Measurements from ENCODE around the gene ETNK1. TPM values are rescaled to one million over a fixed set of nuclear protein-coding genes. Genes with fewer than 3 reads are reported as not detected.
"Not testable (repeated sequence)": the region's sequence is repeated elsewhere in the genome, so short reads cannot be mapped to it uniquely, and the experiment has no call there.

ETNK1 gene
- total and polyA plus RNA-seq, 2 donors: 49.2 to 63.8 TPM

GRCh38 chr12:22687361-22688076, 62.5 kb downstream of the ETNK1 start:
- no peaks in the 10 kb centered on the region for H3K4me1 ChIP-seq (ENCODE audit: control insufficient read depth in 2 of 2, insufficient read depth in 2 of 2, low read length in 2 of 2)
- 63% methylated on average over 5 of the region's 5 CpGs for WGBS

GRCh38 chr12:22689876-22690275, 64.9 kb downstream of the ETNK1 start:
- Histone ChIP-seq H3K27me3 (ENCODE audit: control insufficient read depth in 2 of 2, insufficient read depth in 1 of 2, low read length in 1 of 2) (no peaks in the 10 kb centered on the region), H3K9me3 (ENCODE audit: control insufficient read depth in 2 of 2, insufficient read depth in 1 of 2, low read length in 1 of 2) (peaks cover 0 to 6% of the 10 kb centered on the region in 2 donors), H3K4me3 (ENCODE audit: low read length in 2 of 2) (no peak overlapping the region), H3K27ac (ENCODE audit: low read depth in 1 of 2, low read length in 1 of 2) (no peak overlapping the region), H3K36me3 (ENCODE audit: control insufficient read depth in 2 of 2, insufficient read depth in 2 of 2, low read length in 1 of 2) (peaks cover 0 to 6% of the 10 kb centered on the region in 2 donors), H3K4me1 (ENCODE audit: control insufficient read depth in 2 of 2, insufficient read depth in 2 of 2, low read length in 2 of 2) (no peaks in the 10 kb centered on the region)
- no peak for DNase-seq (ENCODE audit: low read depth in 6 of 9, low spot score in 9 of 9)
- 98% methylated on average over 2 of the region's 2 CpGs for WGBS

More at GRCh38 chr12:22687361-22688076, 62.5 kb downstream of the ETNK1 start:
- Histone ChIP-seq H3K27me3 (ENCODE audit: control insufficient read depth in 2 of 2, insufficient read depth in 1 of 2, low read length in 1 of 2) (no peaks in the 10 kb centered on the region), H3K36me3 (ENCODE audit: control insufficient read depth in 2 of 2, insufficient read depth in 2 of 2, low read length in 1 of 2) (peaks cover 0 to 6% of the 10 kb centered on the region in 2 donors), H3K9me3 (ENCODE audit: control insufficient read depth in 2 of 2, insufficient read depth in 1 of 2, low read length in 1 of 2) (no peaks in the 10 kb centered on the region), H3K4me3 (ENCODE audit: low read length in 2 of 2) (no peak overlapping the region), H3K27ac (ENCODE audit: low read depth in 1 of 2, low read length in 1 of 2) (no peak overlapping the region)
- DNase-seq (ENCODE audit: low read depth in 6 of 9, low spot score in 9 of 9): peak in 1 of 9 donors; percentile 20

GRCh38 chr12:22691319-22691718, 66.3 kb downstream of the ETNK1 start:
- Histone ChIP-seq H3K36me3 (ENCODE audit: control insufficient read depth in 2 of 2, insufficient read depth in 2 of 2, low read length in 1 of 2) (peaks cover 0 to 6% of the 10 kb centered on the region in 2 donors), H3K4me1 (ENCODE audit: control insufficient read depth in 2 of 2, insufficient read depth in 2 of 2, low read length in 2 of 2) (no peaks in the 10 kb centered on the region), H3K9me3 (ENCODE audit: control insufficient read depth in 2 of 2, insufficient read depth in 1 of 2, low read length in 1 of 2) (peaks cover 0 to 9% of the 10 kb centered on the region in 2 donors), H3K27me3 (ENCODE audit: control insufficient read depth in 2 of 2, insufficient read depth in 1 of 2, low read length in 1 of 2) (no peaks in the 10 kb centered on the region), H3K4me3 (ENCODE audit: low read length in 2 of 2) (no peak overlapping the region), H3K27ac (ENCODE audit: low read depth in 1 of 2, low read length in 1 of 2) (no peak overlapping the region)
- WGBS: 96% methylated on average over 2 of the region's 2 CpGs
- DNase-seq (ENCODE audit: low read depth in 6 of 9, low spot score in 9 of 9): no peak

- H3K4me1 ChIP-seq (ENCODE audit: control insufficient read depth in 2 of 2, insufficient read depth in 2 of 2, low read length in 2 of 2); H3K36me3 ChIP-seq (ENCODE audit: control insufficient read depth in 2 of 2, insufficient read depth in 2 of 2, low read length in 1 of 2); DNase-seq (ENCODE audit: low read depth in 6 of 9, low spot score in 9 of 9); H3K27ac ChIP-seq (ENCODE audit: low read depth in 1 of 2, low read length in 1 of 2); H3K4me3 ChIP-seq (ENCODE audit: low read length in 2 of 2); H3K9me3 ChIP-seq (ENCODE audit: control insufficient read depth in 2 of 2, insufficient read depth in 1 of 2, low read length in 1 of 2); H3K27me3 ChIP-seq (ENCODE audit: control insufficient read depth in 2 of 2, insufficient read depth in 1 of 2, low read length in 1 of 2): not testable (repeated sequence)
- 94% methylated on average over 1 of the region's 1 CpG for WGBS
These were observed 67.5 kb downstream of the ETNK1 start for GRCh38 chr12:22692467-22692866.

GRCh38 chr12:22692964-22693555, 68.1 kb downstream of the ETNK1 start:
- 97% methylated on average over 38 of the region's 38 CpGs for WGBS
- Histone ChIP-seq H3K27ac (ENCODE audit: low read depth in 1 of 2, low read length in 1 of 2) (no peak overlapping the region), H3K4me3 (ENCODE audit: low read length in 2 of 2) (no peak overlapping the region), H3K27me3 (ENCODE audit: control insufficient read depth in 2 of 2, insufficient read depth in 1 of 2, low read length in 1 of 2) (no peaks in the 10 kb centered on the region), H3K36me3 (ENCODE audit: control insufficient read depth in 2 of 2, insufficient read depth in 2 of 2, low read length in 1 of 2) (no peaks in the 10 kb centered on the region), H3K4me1 (ENCODE audit: control insufficient read depth in 2 of 2, insufficient read depth in 2 of 2, low read length in 2 of 2) (no peaks in the 10 kb centered on the region), H3K9me3 (ENCODE audit: control insufficient read depth in 2 of 2, insufficient read depth in 1 of 2, low read length in 1 of 2) (peaks cover 0 to 9% of the 10 kb centered on the region in 2 donors)
- no peak for DNase-seq (ENCODE audit: low read depth in 6 of 9, low spot score in 9 of 9)

GRCh38 chr12:22698576-22698975, 73.6 kb downstream of the ETNK1 start:
- no peaks in the 10 kb centered on the region for H3K27me3 ChIP-seq (ENCODE audit: control insufficient read depth in 2 of 2, insufficient read depth in 1 of 2, low read length in 1 of 2)
- no peak overlapping the region for H3K27ac ChIP-seq (ENCODE audit: low read depth in 1 of 2, low read length in 1 of 2)
- no peak overlapping the region for H3K4me3 ChIP-seq (ENCODE audit: low read length in 2 of 2)
- no peaks in the 10 kb centered on the region for H3K4me1 ChIP-seq (ENCODE audit: control insufficient read depth in 2 of 2, insufficient read depth in 2 of 2, low read length in 2 of 2)
- no peaks in the 10 kb centered on the region for H3K36me3 ChIP-seq (ENCODE audit: control insufficient read depth in 2 of 2, insufficient read depth in 2 of 2, low read length in 1 of 2)
- no peak for DNase-seq (ENCODE audit: low read depth in 6 of 9, low spot score in 9 of 9)
- 97% methylated on average over 3 of the region's 3 CpGs for WGBS
- H3K9me3 ChIP-seq (ENCODE audit: control insufficient read depth in 2 of 2, insufficient read depth in 1 of 2, low read length in 1 of 2): peaks cover 0 to 3% of the 10 kb centered on the region in 2 donors

DNA sequence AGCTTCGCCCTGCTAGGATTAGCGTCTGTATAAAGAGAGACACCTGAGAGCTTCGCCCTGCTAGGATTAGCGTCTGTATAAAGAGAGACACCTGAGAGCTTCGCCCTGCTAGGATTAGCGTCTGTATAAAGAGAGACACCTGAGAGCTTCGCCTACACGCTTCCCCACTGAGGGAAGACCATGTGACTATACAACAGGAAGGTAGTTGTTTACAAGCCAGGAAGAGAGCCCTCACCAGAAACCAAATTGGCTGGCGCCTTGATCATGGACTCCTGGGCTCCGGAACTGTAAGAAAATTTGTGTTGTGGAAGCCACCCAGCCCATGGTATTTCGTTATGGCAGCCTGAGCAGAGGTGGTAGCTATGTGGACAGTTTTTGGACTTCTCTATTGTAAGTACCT, 74.7 kb downstream of the ETNK1 start:
- H3K4me1 ChIP-seq (ENCODE audit: control insufficient read depth in 2 of 2, insufficient read depth in 2 of 2, low read length in 2 of 2); H3K36me3 ChIP-seq (ENCODE audit: control insufficient read depth in 2 of 2, insufficient read depth in 2 of 2, low read length in 1 of 2); H3K9me3 ChIP-seq (ENCODE audit: control insufficient read depth in 2 of 2, insufficient read depth in 1 of 2, low read length in 1 of 2); H3K27me3 ChIP-seq (ENCODE audit: control insufficient read depth in 2 of 2, insufficient read depth in 1 of 2, low read length in 1 of 2); DNase-seq (ENCODE audit: low read depth in 6 of 9, low spot score in 9 of 9): not testable (repeated sequence)
- 89% methylated on average over 9 of the region's 11 CpGs for WGBS
- H3K4me3 ChIP-seq (ENCODE audit: low read length in 2 of 2): peak overlapping the region in 1 of 2 donors; percentile 32
- peak overlapping the region in 1 of 2 donors; percentile 59 for H3K27ac ChIP-seq (ENCODE audit: low read depth in 1 of 2, low read length in 1 of 2)

- peak overlapping the region in 1 of 2 donors; percentile 59 for H3K27ac ChIP-seq (ENCODE audit: low read depth in 1 of 2, low read length in 1 of 2)
- H3K4me1 ChIP-seq (ENCODE audit: control insufficient read depth in 2 of 2, insufficient read depth in 2 of 2, low read length in 2 of 2): no peaks in the 10 kb centered on the region
- no peaks in the 10 kb centered on the region for H3K27me3 ChIP-seq (ENCODE audit: control insufficient read depth in 2 of 2, insufficient read depth in 1 of 2, low read length in 1 of 2)
- no peaks in the 10 kb centered on the region for H3K36me3 ChIP-seq (ENCODE audit: control insufficient read depth in 2 of 2, insufficient read depth in 2 of 2, low read length in 1 of 2)
- peak overlapping the region in 1 of 2 donors; percentile 32 for H3K4me3 ChIP-seq (ENCODE audit: low read length in 2 of 2)
- WGBS: 92% methylated on average over 1 of the region's 1 CpG
- DNase-seq (ENCODE audit: low read depth in 6 of 9, low spot score in 9 of 9): no peak
- peaks cover 0 to 3% of the 10 kb centered on the region in 2 donors for H3K9me3 ChIP-seq (ENCODE audit: control insufficient read depth in 2 of 2, insufficient read depth in 1 of 2, low read length in 1 of 2)
These were observed 75.1 kb downstream of the ETNK1 start for GRCh38 chr12:22700106-22700505.

DNA sequence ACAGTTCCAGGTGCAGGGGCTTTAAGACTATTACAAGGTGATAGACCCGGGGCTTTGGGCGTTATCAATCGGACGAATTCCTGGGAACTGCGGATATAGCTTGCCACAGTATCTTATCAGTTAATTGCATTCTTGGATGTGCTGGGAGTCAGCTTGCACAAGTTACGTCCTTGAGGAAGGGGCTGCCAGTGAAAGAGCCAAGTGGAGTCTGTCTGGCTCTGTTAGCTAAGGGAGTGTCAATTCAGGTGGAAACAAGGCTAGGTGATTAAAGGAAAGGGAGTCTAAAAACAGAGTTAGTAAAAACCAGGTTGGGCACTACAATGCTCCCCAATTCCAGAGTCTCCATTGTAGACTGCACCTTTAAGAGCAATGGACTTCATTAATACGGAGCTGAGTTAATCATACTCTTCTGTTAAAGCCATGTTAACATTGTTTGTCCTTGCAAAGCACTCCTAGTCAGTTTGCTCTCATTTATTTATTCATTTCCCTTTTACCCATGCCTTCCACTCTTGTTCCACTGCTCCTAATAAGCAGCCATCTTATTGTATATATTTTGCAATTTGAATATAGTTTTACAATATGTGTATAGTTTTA, 76.3 kb downstream of the ETNK1 start:
- H3K4me1 ChIP-seq (ENCODE audit: control insufficient read depth in 2 of 2, insufficient read depth in 2 of 2, low read length in 2 of 2); DNase-seq (ENCODE audit: low read depth in 6 of 9, low spot score in 9 of 9); H3K9me3 ChIP-seq (ENCODE audit: control insufficient read depth in 2 of 2, insufficient read depth in 1 of 2, low read length in 1 of 2); H3K36me3 ChIP-seq (ENCODE audit: control insufficient read depth in 2 of 2, insufficient read depth in 2 of 2, low read length in 1 of 2); H3K27me3 ChIP-seq (ENCODE audit: control insufficient read depth in 2 of 2, insufficient read depth in 1 of 2, low read length in 1 of 2); H3K27ac ChIP-seq (ENCODE audit: low read depth in 1 of 2, low read length in 1 of 2): not testable (repeated sequence)
- peak overlapping the region in 1 of 2 donors; percentile 16 for H3K4me3 ChIP-seq (ENCODE audit: low read length in 2 of 2)
- 92% methylated on average over 3 of the region's 7 CpGs for WGBS
